H9 (cell line): ENCODE measurements around the gene DPF3. TPM values are rescaled to one million over a fixed set of nuclear protein-coding genes. Genes with fewer than 3 reads are reported as not detected.

Source experiments
- DNase-seq: peaks from one replicate; pipeline ENCODE4 v3.0.0-alpha.2; 2017
- H2AFZ ChIP-seq: one replicate; pipeline ENCODE4 v1.6.1; 2013; ENCODE audit warnings: mild to moderate bottlenecking, low read length, control low read depth, moderate library complexity
- H2AK5ac ChIP-seq: 2 replicates; pipeline ENCODE4 v1.6.1; 2013; ENCODE audit warnings: low read length, control low read depth, mixed read lengths; ENCODE audit not compliant: insufficient read length
- H2BK120ac ChIP-seq: one replicate; pipeline ENCODE4 v1.6.1; 2013; ENCODE audit warnings: low read depth, mild to moderate bottlenecking, low read length, control low read depth, inconsistent platforms; ENCODE audit not compliant: poor library complexity, severe bottlenecking
- H2BK12ac ChIP-seq: 2 replicates; pipeline ENCODE4 v1.6.1; 2013; ENCODE audit warnings: low read length, control low read depth, mixed read lengths, low read depth; ENCODE audit not compliant: insufficient read length
- H2BK15ac ChIP-seq: 2 replicates; pipeline ENCODE4 v1.6.1; 2013; ENCODE audit warnings: low read depth, low read length, control low read depth
- H2BK20ac ChIP-seq: one replicate; pipeline ENCODE4 v1.6.1; 2013; ENCODE audit warnings: low read depth, mild to moderate bottlenecking, low read length, control low read depth, inconsistent platforms; ENCODE audit not compliant: poor library complexity, severe bottlenecking
- H2BK5ac ChIP-seq: 2 replicates; pipeline ENCODE4 v1.6.1; 2013; ENCODE audit warnings: low read length, control low read depth, mixed read lengths; ENCODE audit not compliant: insufficient read length
- H3K14ac ChIP-seq: 2 replicates; pipeline ENCODE4 v1.6.1; 2013; ENCODE audit warnings: low read length, control low read depth; ENCODE audit not compliant: insufficient read depth
- H3K18ac ChIP-seq: 2 replicates; pipeline ENCODE4 v1.6.1; 2013; ENCODE audit warnings: low read depth, mild to moderate bottlenecking, mixed read lengths, low read length, control low read depth; ENCODE audit not compliant: insufficient read length
- H3K23ac ChIP-seq: 2 replicates; pipeline ENCODE4 v1.6.1; 2013; ENCODE audit warnings: low read length, control low read depth, mixed read lengths, low read depth; ENCODE audit not compliant: insufficient read length
- H3K23me2 ChIP-seq: 2 replicates; pipeline ENCODE4 v1.6.1; 2013; ENCODE audit warnings: low read depth, mild to moderate bottlenecking, mixed read lengths, low read length, control low read depth; ENCODE audit not compliant: insufficient read length, poor library complexity, severe bottlenecking
- H3K27ac ChIP-seq: 2 replicates; pipeline ENCODE4 v1.5.1; 2013; ENCODE audit warnings: low read length, control low read depth, mixed read lengths, low read depth; ENCODE audit not compliant: insufficient read length
- H3K27me3 ChIP-seq: 2 replicates; pipeline ENCODE4 v1.6.1; 2013; ENCODE audit warnings: low read length, control low read depth, inconsistent platforms; ENCODE audit not compliant: insufficient read depth
- H3K4ac ChIP-seq: 2 replicates; pipeline ENCODE4 v1.6.1; 2013; ENCODE audit warnings: low read depth, mild to moderate bottlenecking, control low read depth, inconsistent platforms, low read length, moderate library complexity
- H3K4me1 ChIP-seq: 2 replicates; pipeline ENCODE4 v1.6.1; 2013; ENCODE audit warnings: low read length, control low read depth, inconsistent platforms; ENCODE audit not compliant: insufficient read depth
- H3K4me2 ChIP-seq: 2 replicates; pipeline ENCODE4 v1.6.1; 2013; ENCODE audit warnings: low read length, control low read depth, mixed read lengths; ENCODE audit not compliant: insufficient read length, insufficient read depth
- H3K56ac ChIP-seq: 2 replicates; pipeline ENCODE4 v1.6.1; 2013; ENCODE audit warnings: low read depth, mild to moderate bottlenecking, mixed read lengths, low read length, control low read depth; ENCODE audit not compliant: insufficient read length
- H3K79me1 ChIP-seq: 2 replicates; pipeline ENCODE4 v1.6.1; 2013; ENCODE audit warnings: low read depth, mild to moderate bottlenecking, moderate library complexity, low read length, control low read depth, inconsistent platforms; ENCODE audit not compliant: insufficient read depth, poor library complexity, severe bottlenecking
- H3K79me2 ChIP-seq: 2 replicates; pipeline ENCODE4 v1.6.1; 2013; ENCODE audit warnings: low read length, control low read depth, inconsistent platforms; ENCODE audit not compliant: insufficient read depth
- H3K9ac ChIP-seq: 2 replicates; pipeline ENCODE4 v1.6.1; 2013; ENCODE audit warnings: low read length, control low read depth, mixed read lengths; ENCODE audit not compliant: insufficient read length; ENCODE audit errors: extremely low read depth
- H3K9me3 ChIP-seq: one replicate; pipeline ENCODE4 v1.6.1; 2013; ENCODE audit warnings: low read depth, low read length, inconsistent platforms; ENCODE audit not compliant: control insufficient read depth
- H3T11ph ChIP-seq: one replicate; pipeline ENCODE4 v1.6.1; 2013; ENCODE audit warnings: mild to moderate bottlenecking, low read length, control low read depth, inconsistent platforms
- H4K20me1 ChIP-seq: one replicate; pipeline ENCODE4 v1.6.1; 2013; ENCODE audit not compliant: control insufficient read depth, insufficient read length, insufficient read depth
- H4K5ac ChIP-seq: 2 replicates; pipeline ENCODE4 v1.6.1; 2013; ENCODE audit warnings: low read depth, mild to moderate bottlenecking, mixed read lengths, low read length, control low read depth; ENCODE audit not compliant: insufficient read length
- H4K8ac ChIP-seq: replicated peaks from 2 replicates; pipeline ENCODE4 v1.6.1; 2013; ENCODE audit warnings: low read length, control low read depth, mixed read lengths, low read depth; ENCODE audit not compliant: insufficient read length
- H4K91ac ChIP-seq: 2 replicates; pipeline ENCODE4 v1.6.1; 2013; ENCODE audit warnings: low read depth, mild to moderate bottlenecking, moderate library complexity, mixed read lengths, low read length, control low read depth; ENCODE audit not compliant: insufficient read length
- H3K27ac Mint-ChIP-seq, 3 experiments: 2 replicates in 2 of 3; 3 replicates in 1 of 3; pipeline ENCODE4 v1.8.0; 2020 to 2021; ENCODE audit warnings: mixed read lengths in 3 of 3, mild to moderate bottlenecking in 1 of 3, moderate library complexity in 1 of 3
- H3K27me3 Mint-ChIP-seq: 2 replicates; pipeline ENCODE4 v1.8.0; 2021; ENCODE audit warnings: low read depth, mild to moderate bottlenecking, moderate library complexity, mixed read lengths
- H3K36me3 Mint-ChIP-seq, 3 experiments: 2 replicates in 2 of 3; 3 replicates in 1 of 3; pipeline ENCODE4 v1.8.0; 2020 to 2021; ENCODE audit warnings: low read depth in 3 of 3, mixed read lengths in 3 of 3; ENCODE audit not compliant: insufficient read depth in 1 of 3
- H3K4me1 Mint-ChIP-seq, 2 experiments: 2 replicates each; pipeline ENCODE4 v1.8.0; 2020; ENCODE audit warnings: mixed read lengths in 2 of 2
- H3K4me3 Mint-ChIP-seq, 2 experiments: 2 replicates in 1 of 2; 3 replicates in 1 of 2; pipeline ENCODE4 v1.8.0; 2020 to 2021; ENCODE audit warnings: mild to moderate bottlenecking in 2 of 2, mixed read lengths in 2 of 2, moderate library complexity in 1 of 2
- H3K9me3 Mint-ChIP-seq, 2 experiments: 2 replicates in 1 of 2; 3 replicates in 1 of 2; pipeline ENCODE4 v1.8.0; 2020; ENCODE audit warnings: mild to moderate bottlenecking in 2 of 2, mixed read lengths in 2 of 2, moderate library complexity in 1 of 2
- CTCF ChIP-seq: fragments of 200-600 bp; sonication (generic); conservative IDR thresholded peaks from 3 replicates; pipeline ENCODE4 v1.8.0; 2021; ENCODE audit warnings: antibody characterized with exemption, mild to moderate bottlenecking
- WGBS: extraction: QIAGEN DNeasy Blood & Tissue Kit; methylation state at CpG from one replicate; pipeline ENCODE4 v1.1.7; 2013; ENCODE audit warnings: missing lambda C conversion rate, low lambda C conversion rate, mixed read lengths; ENCODE audit not compliant: insufficient read length; ENCODE audit errors: extremely low coverage; 5-methylcytosine and 5-hydroxymethylcytosine counted together
- total RNA-seq: library from RNA; stranded (reverse); gene quantifications from 2 replicates; pipeline ENCODE4 v1.2.1, GENCODE V29; 2021

The DPF3 gene
- total RNA-seq, 1 experiment from 2014 or later = not detected

DNA sequence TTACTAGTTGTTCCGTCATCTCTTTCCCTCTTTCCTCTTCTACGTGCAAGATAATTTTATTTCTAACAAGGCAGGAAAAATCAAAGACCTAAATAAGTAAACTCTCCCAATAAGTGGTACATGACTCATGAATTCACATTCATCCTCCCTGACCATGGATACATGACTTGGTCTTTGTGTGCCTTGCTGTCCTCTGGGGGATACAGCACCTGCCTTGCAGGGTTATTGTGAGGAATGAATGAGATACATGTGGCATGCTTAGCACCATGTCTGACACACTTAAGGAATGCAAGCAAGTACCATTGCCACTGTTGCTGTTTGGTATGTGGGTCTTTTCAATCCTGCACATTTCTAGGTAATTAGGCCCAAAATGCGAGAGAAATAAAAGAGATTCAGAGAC, 208.4 kb downstream of the DPF3 start:
- no peak overlapping the region for H3K14ac ChIP-seq
- no peak overlapping the region for H3K4me2 ChIP-seq
- no peak for TF ChIP-seq CTCF
- H2BK20ac ChIP-seq = no peak overlapping the region
- no peak overlapping the region for H2BK120ac ChIP-seq
- no peak overlapping the region for H2AFZ ChIP-seq
- H4K91ac ChIP-seq = no peak overlapping the region
- H3K27ac ChIP-seq = no peak overlapping the region
- no peak overlapping the region for H2BK15ac ChIP-seq
- H4K5ac ChIP-seq = no peak overlapping the region
- no peak overlapping the region for H2AK5ac ChIP-seq
- no peak overlapping the region for H3K4ac ChIP-seq
- H3K4me3 Mint-ChIP-seq = no peak overlapping the region
- H3K18ac ChIP-seq = no peak overlapping the region
- H3K4me1 Mint-ChIP-seq = peaks cover 7 to 15% of the 10 kb centered on the region in 2 experiments
- H2BK5ac ChIP-seq = no peak overlapping the region
- H2BK12ac ChIP-seq = no peak overlapping the region
- H3K4me1 ChIP-seq = no peaks in the 10 kb centered on the region; the same call in 1 of the 2 replicates
- no peak overlapping the region for H3K27ac Mint-ChIP-seq
- H3K27me3 ChIP-seq = no peaks in the 10 kb centered on the region
- H3K9ac ChIP-seq = no peak overlapping the region
- H3K23me2 ChIP-seq = no peaks in the 10 kb centered on the region
- H3K9me3 Mint-ChIP-seq = no peaks in the 10 kb centered on the region
- H4K20me1 ChIP-seq = no peaks in the 10 kb centered on the region
- no CpG with 5 or more reads among the region's 3 CpGs for WGBS
- no peak for DNase-seq
- no peaks in the 10 kb centered on the region for H3K9me3 ChIP-seq
- peaks cover 3% of the 10 kb centered on the region for H3K27me3 Mint-ChIP-seq
- H3K56ac ChIP-seq = no peak overlapping the region
- no peaks in the 10 kb centered on the region for H3K79me1 ChIP-seq
- H3T11ph ChIP-seq = no peak overlapping the region
- no peak overlapping the region for H4K8ac ChIP-seq
- H3K23ac ChIP-seq = no peak overlapping the region
- no peaks in the 10 kb centered on the region for H3K79me2 ChIP-seq
- H3K36me3 Mint-ChIP-seq = no peaks in the 10 kb centered on the region
